ENCODE data around the gene ITPKB. TPM values are rescaled to one million over a fixed set of nuclear protein-coding genes. Genes with fewer than 3 reads are reported as not detected.

ITPKB gene
- total RNA-seq, 4 donors from 2014 or later: 22.2 to 68.6 (median 31.5) TPM

GRCh38 chr1:226679853-226680516 lies 59.1 kb downstream of the ITPKB start:
- DNase-seq (ENCODE audit: low spot score) (peak; percentile 79), ATAC-seq (ENCODE audit: low FRiP score) (peak; percentile 83)
- TF ChIP-seq CTCF (IDR thresholded peaks at IDR 0.05): no peak

GRCh38 chr1:226679262-226679661 lies 59.8 kb downstream of the ITPKB start:
- DNase-seq (ENCODE audit: low spot score): no peak

GRCh38 chr1:226678701-226679100 lies 60.4 kb downstream of the ITPKB start:
- TF ChIP-seq CTCF (IDR thresholded peaks at IDR 0.05): no peak
- no peak for ATAC-seq (ENCODE audit: low FRiP score)
- no peak for DNase-seq (ENCODE audit: low spot score)

More at GRCh38 chr1:226679262-226679661, 59.8 kb downstream of the ITPKB start:
- no peak for ATAC-seq (ENCODE audit: low FRiP score)
- no peak for TF ChIP-seq CTCF (IDR thresholded peaks at IDR 0.05)

GRCh38 chr1:226678251-226678650 lies 60.8 kb downstream of the ITPKB start:
- TF ChIP-seq CTCF (IDR thresholded peaks at IDR 0.05): no peak
- no peak for ATAC-seq (ENCODE audit: low FRiP score)
- DNase-seq (ENCODE audit: low spot score): no peak

- peak; percentile 76 for DNase-seq (ENCODE audit: low spot score)
- ATAC-seq (ENCODE audit: low FRiP score): peak; percentile 84
- no peak for TF ChIP-seq CTCF (IDR thresholded peaks at IDR 0.05)
Measured at GRCh38 chr1:226677027-226678020, 61.8 kb downstream of the ITPKB start.

- ATAC-seq (ENCODE audit: low FRiP score) (no peak), DNase-seq (ENCODE audit: low spot score) (no peak)
- TF ChIP-seq CTCF (IDR thresholded peaks at IDR 0.05): no peak
Measured at GRCh38 chr1:226676381-226676780, 62.7 kb downstream of the ITPKB start.
